Measurements from ENCODE around the gene RAB6A. TPM values are rescaled to one million over a fixed set of nuclear protein-coding genes. Genes with fewer than 3 reads are reported as not detected.
"Not testable (repeated sequence)": the region's sequence is repeated elsewhere in the genome, so short reads cannot be mapped to it uniquely, and the experiment has no call there.

The RAB6A gene
- total RNA-seq, 1 experiment from 2014 or later, result 105 TPM

- Histone ChIP-seq H3K27ac (ENCODE audit: low read depth, low read length, poor library complexity, severe bottlenecking) (no peak overlapping the region), H3K9me3 (ENCODE audit: low read depth, low read length, poor library complexity, severe bottlenecking) (no peaks in the 10 kb centered on the region), H3K4me1 (ENCODE audit: insufficient read depth, low read length, poor library complexity, severe bottlenecking) (no peaks in the 10 kb centered on the region), H3K36me3 (ENCODE audit: insufficient read depth, low read length, poor library complexity, severe bottlenecking) (peaks cover 4% of the 10 kb centered on the region), H3K27me3 (replicated peaks; ENCODE audit: insufficient read depth, low read depth, low read length, poor library complexity) (no peaks in the 10 kb centered on the region), H3K4me3 (ENCODE audit: low read depth, low read length, poor library complexity, severe bottlenecking) (no peak overlapping the region)
- ChIA-PET POLR2A (ENCODE audit: low non-redundant PET) (no interaction called here), CTCF (no interaction called here)
- no peak for TF ChIP-seq CTCF (conservative IDR thresholded peaks at IDR 0.05; ENCODE audit: low read depth, low read length)
- no peak for TF ChIP-seq EZH2 (IDR thresholded peaks at IDR 0.05; ENCODE audit: borderline replicate concordance, low read depth, low read length, poor library complexity, severe bottlenecking)
- intact Hi-C loops (cut with micrococcal nuclease; ENCODE audit: unreplicated experiment), result no loop called here
- no peak for DNase-seq (ENCODE audit: low spot score)
- BruUV-seq (replicated peaks), result no TSS peak
These were observed 80.2 kb downstream of the RAB6A start for GRCh38 chr11:73680687-73681086.

- BruUV-seq (replicated peaks); POLR2A ChIA-PET (ENCODE audit: low non-redundant PET); H3K4me1 ChIP-seq (ENCODE audit: insufficient read depth, low read length, poor library complexity, severe bottlenecking); DNase-seq (ENCODE audit: low spot score); H3K36me3 ChIP-seq (ENCODE audit: insufficient read depth, low read length, poor library complexity, severe bottlenecking); H3K27me3 ChIP-seq (replicated peaks; ENCODE audit: insufficient read depth, low read depth, low read length, poor library complexity); H3K27ac ChIP-seq (ENCODE audit: low read depth, low read length, poor library complexity, severe bottlenecking); H3K4me3 ChIP-seq (ENCODE audit: low read depth, low read length, poor library complexity, severe bottlenecking); H3K9me3 ChIP-seq (ENCODE audit: low read depth, low read length, poor library complexity, severe bottlenecking); intact Hi-C loops (cut with micrococcal nuclease; ENCODE audit: unreplicated experiment): not testable (repeated sequence)
- TF ChIP-seq CTCF (conservative IDR thresholded peaks at IDR 0.05; ENCODE audit: low read depth, low read length), result peak; percentile 21; the same call in 1 of the 2 replicates
- CTCF ChIA-PET, result interaction anchor here (0.8 kb wide), 1 partner anchor 15 kb away, joined by 3 read pairs; no protein-coding TSS in a partner anchor
These were observed 84.3 kb downstream of the RAB6A start for GRCh38 chr11:73676552-73676951.

GRCh38 chr11:73671701-73672100 is 89.2 kb downstream of the RAB6A start:
- Histone ChIP-seq H3K27ac (ENCODE audit: low read depth, low read length, poor library complexity, severe bottlenecking) (no peak overlapping the region), H3K4me1 (ENCODE audit: insufficient read depth, low read length, poor library complexity, severe bottlenecking) (no peaks in the 10 kb centered on the region), H3K27me3 (replicated peaks; ENCODE audit: insufficient read depth, low read depth, low read length, poor library complexity) (no peaks in the 10 kb centered on the region), H3K9me3 (ENCODE audit: low read depth, low read length, poor library complexity, severe bottlenecking) (no peaks in the 10 kb centered on the region), H3K36me3 (ENCODE audit: insufficient read depth, low read length, poor library complexity, severe bottlenecking) (no peaks in the 10 kb centered on the region), H3K4me3 (ENCODE audit: low read depth, low read length, poor library complexity, severe bottlenecking) (no peak overlapping the region)
- POLR2A ChIA-PET (ENCODE audit: low non-redundant PET), result no interaction called here
- CTCF ChIA-PET, result no interaction called here
- intact Hi-C loops (cut with micrococcal nuclease; ENCODE audit: unreplicated experiment), result no loop called here
- TF ChIP-seq CTCF (conservative IDR thresholded peaks at IDR 0.05; ENCODE audit: low read depth, low read length) (no peak), EZH2 (IDR thresholded peaks at IDR 0.05; ENCODE audit: borderline replicate concordance, low read depth, low read length, poor library complexity, severe bottlenecking) (no peak)
- BruUV-seq (replicated peaks), result no TSS peak
- no peak for DNase-seq (ENCODE audit: low spot score)

All from A673 (cell line).